Activated CD8-positive, alpha-beta memory T cell treated with anti-CD3 and anti-CD28 coated beads, Interleukin-2, amount 10 ng/mL, durations not matched to agents 7 days and 5 days (primary cell): ENCODE results near the gene FBXL17. TPM values are rescaled to one million over a fixed set of nuclear protein-coding genes. Genes with fewer than 3 reads are reported as not detected.
"Not testable (repeated sequence)": the region's sequence is repeated elsewhere in the genome, so short reads cannot be mapped to it uniquely, and the experiment has no call there.

Experiments
- ATAC-seq: fragments of 150-1000 bp; cut with Tn5 transposase; one replicate; pipeline ENCODE4 v1.10.0; 2021; ENCODE audit warnings: moderate library complexity
- CTCF ChIA-PET: fragments of 350-600 bp; sonication (Branson Sonifier 250); formaldehyde crosslinking; loops from one replicate; lab custom pipeline; 2021; ENCODE audit warnings: antibody characterized with exemption; lab: Charles Lee
- DNase-seq: peaks from one replicate; pipeline ENCODE4 v3.0.0-alpha.2; 2020
- H3K27ac Mint-ChIP-seq: one replicate; pipeline ENCODE4 v1.8.0; 2021; ENCODE audit warnings: mild to moderate bottlenecking, mixed read lengths
- H3K27me3 Mint-ChIP-seq: one replicate; pipeline ENCODE4 v1.8.0; 2021; ENCODE audit warnings: mixed read lengths
- H3K36me3 Mint-ChIP-seq: one replicate; pipeline ENCODE4 v1.8.0; 2021; ENCODE audit warnings: mild to moderate bottlenecking, mixed read lengths
- H3K4me1 Mint-ChIP-seq: one replicate; pipeline ENCODE4 v1.8.0; 2021; ENCODE audit warnings: mixed read lengths
- H3K4me3 Mint-ChIP-seq: one replicate; pipeline ENCODE4 v1.8.0; 2021; ENCODE audit warnings: mild to moderate bottlenecking, moderate library complexity, mixed read lengths
- H3K9me3 Mint-ChIP-seq: one replicate; pipeline ENCODE4 v1.8.0; 2022; ENCODE audit warnings: low read depth, mixed read lengths
- total RNA-seq, 2 experiments: library from RNA; stranded (reverse); gene quantifications; one replicate each; pipeline ENCODE4 v1.2.3, GENCODE V29; 2021

The FBXL17 gene
- total RNA-seq, 2 experiments from 2014 or later: 6.6 to 10.9 TPM

GRCh38 chr5:108193021-108193795 is 188.7 kb downstream of the FBXL17 start:
- H3K4me1 Mint-ChIP-seq: no peaks in the 10 kb centered on the region
- ATAC-seq (no peak), DNase-seq (no peak)
- no peaks in the 10 kb centered on the region for H3K27me3 Mint-ChIP-seq
- no peak overlapping the region for H3K27ac Mint-ChIP-seq
- CTCF ChIA-PET: interaction anchor here (0.7 kb wide), 1 partner anchor 10 kb away, joined by 3 read pairs; no protein-coding TSS in a partner anchor
- no peak overlapping the region for H3K4me3 Mint-ChIP-seq
- no peaks in the 10 kb centered on the region for H3K36me3 Mint-ChIP-seq
- H3K9me3 Mint-ChIP-seq: no peaks in the 10 kb centered on the region

GRCh38 chr5:108184940-108185339 is 197.0 kb downstream of the FBXL17 start:
- Mint-ChIP-seq H3K9me3 (no peaks in the 10 kb centered on the region), H3K4me3 (no peak overlapping the region), H3K27me3 (no peaks in the 10 kb centered on the region), H3K4me1 (no peaks in the 10 kb centered on the region), H3K36me3 (no peaks in the 10 kb centered on the region), H3K27ac (no peak overlapping the region)
- CTCF ChIA-PET: no interaction called here
- ATAC-seq: no peak
- DNase-seq: no peak

- Mint-ChIP-seq H3K36me3 (no peaks in the 10 kb centered on the region), H3K27ac (no peak overlapping the region), H3K4me1 (no peaks in the 10 kb centered on the region), H3K9me3 (no peaks in the 10 kb centered on the region), H3K27me3 (no peaks in the 10 kb centered on the region), H3K4me3 (no peak overlapping the region)
- no peak for DNase-seq
- no peak for ATAC-seq
- CTCF ChIA-PET: interaction anchor here (1.1 kb wide), 1 partner anchor 9 kb away, joined by 4 read pairs; no protein-coding TSS in a partner anchor
These were observed 199.9 kb downstream of the FBXL17 start for GRCh38 chr5:108181975-108182374.

- H3K27me3 Mint-ChIP-seq: no peaks in the 10 kb centered on the region
- ATAC-seq: no peak
- H3K9me3 Mint-ChIP-seq: no peaks in the 10 kb centered on the region
- peaks cover 2% of the 10 kb centered on the region for H3K36me3 Mint-ChIP-seq
- CTCF ChIA-PET: interaction anchor here (1.2 kb wide), 1 partner anchor 86 kb away, joined by 3 read pairs; no protein-coding TSS in a partner anchor
- no peaks in the 10 kb centered on the region for H3K4me1 Mint-ChIP-seq
- H3K27ac Mint-ChIP-seq: no peak overlapping the region
- no peak for DNase-seq
- H3K4me3 Mint-ChIP-seq: no peak overlapping the region
These were observed 207.6 kb downstream of the FBXL17 start for GRCh38 chr5:108174286-108174685.

- H3K27ac Mint-ChIP-seq: no peak overlapping the region
- CTCF ChIA-PET: no interaction called here
- ATAC-seq: no peak
- H3K4me1 Mint-ChIP-seq: no peaks in the 10 kb centered on the region
- peaks cover 2% of the 10 kb centered on the region for H3K36me3 Mint-ChIP-seq
- no peak for DNase-seq
- no peak overlapping the region for H3K4me3 Mint-ChIP-seq
- H3K27me3 Mint-ChIP-seq: no peaks in the 10 kb centered on the region
- no peaks in the 10 kb centered on the region for H3K9me3 Mint-ChIP-seq
These were observed 210.1 kb downstream of the FBXL17 start for GRCh38 chr5:108171759-108172158.

- no peak for ATAC-seq
- Mint-ChIP-seq H3K27me3 (no peaks in the 10 kb centered on the region), H3K4me1 (no peaks in the 10 kb centered on the region), H3K9me3 (no peaks in the 10 kb centered on the region), H3K36me3 (peaks cover 2% of the 10 kb centered on the region), H3K27ac (no peak overlapping the region), H3K4me3 (no peak overlapping the region)
- no peak for DNase-seq
- CTCF ChIA-PET: no interaction called here
These were observed 213.0 kb downstream of the FBXL17 start for GRCh38 chr5:108168915-108169314.

- no peak overlapping the region for H3K4me3 Mint-ChIP-seq
- no peak for DNase-seq
- H3K9me3 Mint-ChIP-seq: no peaks in the 10 kb centered on the region
- H3K36me3 Mint-ChIP-seq: peaks cover 2% of the 10 kb centered on the region
- H3K4me1 Mint-ChIP-seq: no peaks in the 10 kb centered on the region
- no peak overlapping the region for H3K27ac Mint-ChIP-seq
- no peaks in the 10 kb centered on the region for H3K27me3 Mint-ChIP-seq
- CTCF ChIA-PET: no interaction called here
- ATAC-seq: no peak
These were observed 214.7 kb downstream of the FBXL17 start for GRCh38 chr5:108167174-108167573.

GRCh38 chr5:108164574-108164973 is 217.3 kb downstream of the FBXL17 start:
- Mint-ChIP-seq H3K4me3 (no peak overlapping the region), H3K36me3 (no peaks in the 10 kb centered on the region), H3K27me3 (no peaks in the 10 kb centered on the region), H3K9me3 (no peaks in the 10 kb centered on the region), H3K4me1 (no peaks in the 10 kb centered on the region), H3K27ac (no peak overlapping the region)
- DNase-seq: no peak
- no peak for ATAC-seq
- CTCF ChIA-PET: no interaction called here

GRCh38 chr5:108152854-108153253 is 229.0 kb downstream of the FBXL17 start:
- DNase-seq, H3K4me1 Mint-ChIP-seq, CTCF ChIA-PET, H3K36me3 Mint-ChIP-seq, H3K27ac Mint-ChIP-seq, H3K4me3 Mint-ChIP-seq, ATAC-seq, H3K27me3 Mint-ChIP-seq, H3K9me3 Mint-ChIP-seq: not testable (repeated sequence)

GRCh38 chr5:108149369-108149768 is 232.5 kb downstream of the FBXL17 start:
- no peak overlapping the region for H3K27ac Mint-ChIP-seq
- peaks cover 13% of the 10 kb centered on the region for H3K4me1 Mint-ChIP-seq
- ATAC-seq (no peak), DNase-seq (no peak)
- H3K9me3 Mint-ChIP-seq: no peaks in the 10 kb centered on the region
- CTCF ChIA-PET: no interaction called here
- H3K4me3 Mint-ChIP-seq: no peak overlapping the region
- H3K27me3 Mint-ChIP-seq: no peaks in the 10 kb centered on the region
- H3K36me3 Mint-ChIP-seq: peaks cover 5% of the 10 kb centered on the region

- Mint-ChIP-seq H3K4me1 (peaks cover 13% of the 10 kb centered on the region), H3K9me3 (no peaks in the 10 kb centered on the region), H3K4me3 (no peak overlapping the region), H3K27me3 (no peaks in the 10 kb centered on the region), H3K27ac (no peak overlapping the region), H3K36me3 (peaks cover 3% of the 10 kb centered on the region)
- ATAC-seq (no peak), DNase-seq (no peak)
- CTCF ChIA-PET: no interaction called here
These were observed 233.2 kb downstream of the FBXL17 start for GRCh38 chr5:108148715-108149139.

- Mint-ChIP-seq H3K27me3 (no peaks in the 10 kb centered on the region), H3K4me1 (peaks cover 13% of the 10 kb centered on the region), H3K9me3 (no peaks in the 10 kb centered on the region), H3K4me3 (no peak overlapping the region), H3K27ac (peak overlapping the region; percentile 75), H3K36me3 (peaks cover 4% of the 10 kb centered on the region)
- peak; percentile 12 for ATAC-seq
- CTCF ChIA-PET: interaction anchor here (0.9 kb wide), 1 partner anchor 473 kb away, joined by 3 read pairs; no protein-coding TSS in a partner anchor
- no peak for DNase-seq
These were observed 235.7 kb downstream of the FBXL17 start for GRCh38 chr5:108146222-108146621.

- DNase-seq (no peak), ATAC-seq (no peak)
- Mint-ChIP-seq H3K9me3 (no peaks in the 10 kb centered on the region), H3K4me3 (no peak overlapping the region), H3K4me1 (peaks cover 13% of the 10 kb centered on the region), H3K36me3 (peaks cover 4% of the 10 kb centered on the region), H3K27ac (no peak overlapping the region), H3K27me3 (no peaks in the 10 kb centered on the region)
- CTCF ChIA-PET: no interaction called here
These were observed 236.5 kb downstream of the FBXL17 start for GRCh38 chr5:108145351-108145750.

GRCh38 chr5:108144332-108144731 is 237.6 kb downstream of the FBXL17 start:
- H3K9me3 Mint-ChIP-seq: no peaks in the 10 kb centered on the region
- H3K27me3 Mint-ChIP-seq: no peaks in the 10 kb centered on the region
- CTCF ChIA-PET: no interaction called here
- no peak overlapping the region for H3K4me3 Mint-ChIP-seq
- H3K36me3 Mint-ChIP-seq: peaks cover 4% of the 10 kb centered on the region
- DNase-seq (no peak), ATAC-seq (no peak)
- H3K4me1 Mint-ChIP-seq: peaks cover 13% of the 10 kb centered on the region
- no peak overlapping the region for H3K27ac Mint-ChIP-seq
